AG04450 (cell line): ENCODE measurements around the gene CFAP410. TPM values are rescaled to one million over a fixed set of nuclear protein-coding genes. Genes with fewer than 3 reads are reported as not detected.

Experiments used
- CTCF ChIA-PET: fragments of 300-600, 350-600 bp; formaldehyde crosslinking; extraction: SDS; loops from one replicate; lab custom pipeline; 2022; ENCODE audit warnings: antibody characterized with exemption, inconsistent platforms; lab: Charles Lee
- POLR2A ChIA-PET: fragments of 350-600 bp; formaldehyde crosslinking; extraction: SDS; loops from one replicate; lab custom pipeline; 2021; ENCODE audit warnings: antibody characterized with exemption, inconsistent platforms; lab: Yijun Ruan, JAX
- DNase-seq: peaks from one replicate; pipeline ENCODE4 v3.0.0-alpha.2; 2011; ENCODE audit warnings: low read depth, low spot score
- H3K27ac ChIP-seq: one replicate; pipeline ENCODE4 v1.5.1; 2012; ENCODE audit warnings: low read depth, low read length, control low read depth
- H3K27me3 ChIP-seq: one replicate; pipeline ENCODE4 v1.6.0; 2012; ENCODE audit warnings: low read length; ENCODE audit not compliant: control insufficient read depth, insufficient read depth
- H3K4me3 ChIP-seq: 2 replicates; pipeline ENCODE4 v1.5.1; 2011; ENCODE audit warnings: mild to moderate bottlenecking, low read depth, low read length, control low read depth
- H3K9me3 ChIP-seq: 2 replicates; pipeline ENCODE4 v1.5.1; 2012; ENCODE audit warnings: low read length; ENCODE audit not compliant: control insufficient read depth, insufficient read depth
- CTCF ChIP-seq: IDR thresholded peaks from 2 replicates; pipeline ENCODE4 v1.5.1; 2011; ENCODE audit warnings: low read depth, low read length, control low read depth, inconsistent platforms
- polyA plus RNA-seq: library from polyadenylated mRNA; depleted of rRNA; stranded (reverse); fragments of >200 nt; gene quantifications from 2 replicates; pipeline ENCODE4 v1.2.3, GENCODE V29; 2011

The CFAP410 gene
- polyA plus RNA-seq, 1 experiment, result 3.7 TPM

- Histone ChIP-seq H3K9me3 (peaks cover 7% of the 10 kb centered on the region; the same call in 1 of the 2 replicates), H3K27me3 (peaks cover 25% of the 10 kb centered on the region), H3K4me3 (no peak overlapping the region), H3K27ac (no peak overlapping the region)
- no peak for TF ChIP-seq CTCF
- ChIA-PET CTCF (no interaction called here), POLR2A (interaction anchor here (1.2 kb wide), 1 partner anchor 14 kb away, joined by 4 read pairs; no protein-coding TSS in a partner anchor)
- no peak for DNase-seq
These were observed 14.8 kb upstream of the CFAP410 start for GRCh38 chr21:44354001-44354405.

GRCh38 chr21:44353191-44353970, 14.2 kb upstream of the CFAP410 start, which contains the start of gene TRPM2:
Gene TRPM2, plus strand, starts transcription at chr21:44353621. Its CDS starts 80 bp downstream, at chr21:44353701.
- Histone ChIP-seq H3K27me3 (peaks cover 29% of the 10 kb centered on the region), H3K9me3 (peaks cover 4% of the 10 kb centered on the region; the same call in 1 of the 2 replicates), H3K27ac (no peak within 1 kb of the TSS), H3K4me3 (no peak within 1 kb of the TSS)
- no peak for DNase-seq
- POLR2A ChIA-PET, result interaction anchor here (1.2 kb wide), 1 partner anchor 13 kb away, joined by 4 read pairs; no protein-coding TSS in a partner anchor
- TF ChIP-seq CTCF, result no peak
- CTCF ChIA-PET, result no interaction called here

DNA sequence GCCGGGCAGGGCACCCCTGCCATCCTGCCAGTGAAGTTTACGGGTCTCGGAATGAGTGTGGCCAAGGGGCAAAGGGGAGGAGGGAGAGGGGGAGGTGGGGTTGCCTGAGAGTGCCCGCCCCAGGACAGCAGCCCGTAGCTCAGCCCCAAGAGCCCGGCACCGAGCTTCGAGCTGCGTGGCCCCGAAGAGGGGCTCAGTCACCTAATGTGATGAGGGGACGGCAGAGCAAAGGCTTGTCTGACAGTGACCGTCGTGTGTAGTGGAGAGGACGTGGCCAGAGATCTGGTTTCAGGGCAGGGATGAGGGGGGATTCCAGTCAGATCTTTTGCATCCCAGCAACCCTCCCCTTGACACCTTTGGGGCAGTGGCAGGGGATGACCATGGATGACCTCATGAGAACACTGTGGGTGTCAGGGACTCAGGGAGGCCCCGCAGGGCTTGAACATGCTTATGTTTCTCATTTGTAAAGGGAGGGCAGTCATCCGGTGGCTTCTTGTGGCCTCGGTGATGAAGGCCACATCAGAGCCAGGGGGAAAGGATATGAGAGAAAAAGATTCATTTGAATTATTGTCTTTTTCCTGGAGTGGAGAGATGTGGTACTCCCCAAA, 13.2 kb upstream of the CFAP410 start:
- no peak for TF ChIP-seq CTCF
- no peak for DNase-seq

GRCh38 chr21:44351535-44352252, 12.5 kb upstream of the CFAP410 start:
- Histone ChIP-seq H3K9me3 (no peaks in the 10 kb centered on the region), H3K4me3 (no peak overlapping the region), H3K27ac (no peak overlapping the region), H3K27me3 (peaks cover 36% of the 10 kb centered on the region)
- ChIA-PET CTCF (no interaction called here), POLR2A (no interaction called here)
- DNase-seq, result no peak
- no peak for TF ChIP-seq CTCF

More for the DNA sequence above, 13.2 kb upstream of the CFAP410 start:
- no peak overlapping the region for H3K27ac ChIP-seq
- ChIA-PET CTCF (no interaction called here), POLR2A (no interaction called here)
- H3K9me3 ChIP-seq, result peaks cover 2% of the 10 kb centered on the region; the same call in 1 of the 2 replicates
- H3K4me3 ChIP-seq, result no peak overlapping the region
- peaks cover 34% of the 10 kb centered on the region for H3K27me3 ChIP-seq
